Measurements from ENCODE around the gene MAN2A2.
A peak's percentile ranks its signal among the peaks of the same experiment; 100 is the strongest.
"Not testable (repeated sequence)": the region's sequence is repeated elsewhere in the genome, so short reads cannot be mapped to it uniquely, and the experiment has no call there.

The MAN2A2 gene

DNA sequence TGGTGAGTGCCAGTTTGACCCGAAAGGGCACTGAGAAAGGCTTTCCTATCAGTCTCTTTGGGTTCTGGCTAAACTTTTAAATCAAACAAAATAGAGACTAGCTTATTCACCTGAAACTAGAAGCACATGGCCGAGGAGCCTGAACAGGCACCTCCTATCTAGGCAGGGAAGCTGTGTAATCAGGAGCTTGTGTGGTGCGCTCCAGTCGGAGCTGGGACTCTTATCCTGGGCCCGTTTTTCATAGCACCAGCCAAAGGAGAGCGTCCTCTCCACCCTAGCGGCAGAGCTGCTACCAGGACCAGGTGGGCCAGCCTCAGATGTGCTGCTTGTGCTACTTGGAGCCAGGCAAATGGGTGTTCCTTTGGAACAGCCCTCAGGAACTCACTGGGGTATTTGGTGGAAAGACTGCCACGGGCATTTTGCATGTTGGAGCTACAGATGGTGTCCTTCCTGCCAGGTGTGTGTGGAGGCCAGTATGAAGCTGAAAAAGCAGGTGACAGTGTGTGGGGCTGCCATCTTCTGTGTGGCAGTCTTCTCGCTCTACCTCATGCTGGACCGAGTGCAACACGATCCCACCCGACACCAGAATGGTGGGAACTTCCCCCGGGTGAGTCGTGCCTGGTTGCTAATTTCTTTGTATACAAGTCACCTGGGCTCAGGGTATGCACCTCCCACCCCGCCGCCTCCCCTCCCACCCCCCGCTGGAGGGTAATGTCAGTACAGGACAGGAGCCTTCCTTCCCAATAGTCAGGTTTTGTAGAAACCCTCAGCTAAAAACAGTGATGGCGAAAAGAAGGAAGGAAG lies 833 bp downstream of the MAN2A2 start:
- DNase-seq: peak in 1 of 56 donors; percentile 47

- DNase-seq: no peak
Measured at GRCh38 chr15:90904746-90905145, 1.6 kb downstream of the MAN2A2 start.

- DNase-seq: no peak
Measured at GRCh38 chr15:90905306-90906180, 2.4 kb downstream of the MAN2A2 start.

DNA sequence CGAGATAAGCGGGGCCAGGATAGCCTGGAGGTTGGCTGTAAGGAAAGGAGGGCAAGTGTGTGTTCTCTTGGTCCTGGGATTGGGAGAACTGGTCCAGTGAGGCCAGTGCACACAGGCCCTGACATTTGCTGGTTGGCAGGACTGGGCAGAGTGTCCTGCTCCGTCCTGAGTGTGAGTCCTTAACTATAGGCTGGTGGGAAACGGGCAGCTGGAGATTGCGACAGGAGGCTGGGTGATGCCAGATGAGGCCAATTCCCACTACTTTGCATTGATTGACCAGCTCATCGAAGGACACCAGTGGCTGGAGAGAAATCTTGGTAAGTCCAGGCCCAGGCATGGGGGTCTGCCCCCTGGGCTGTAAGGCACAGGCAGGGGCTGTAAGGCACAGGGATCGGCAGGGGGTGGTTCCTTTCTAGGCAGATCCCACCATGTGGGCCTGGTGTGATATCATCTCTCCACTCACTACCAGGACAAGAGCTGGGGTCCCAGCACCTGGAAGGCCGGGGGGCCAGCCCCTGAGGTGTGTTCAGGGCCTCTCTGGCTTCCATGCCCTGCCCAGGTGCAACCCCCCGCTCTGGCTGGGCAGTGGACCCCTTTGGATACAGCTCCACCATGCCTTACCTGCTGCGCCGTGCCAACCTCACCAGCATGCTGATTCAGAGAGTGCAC lies 3.2 kb downstream of the MAN2A2 start:
- DNase-seq: no peak

GRCh38 chr15:90907051-90907660 lies 4.1 kb downstream of the MAN2A2 start:
- DNase-seq: peak in 2 of 56 donors; percentile 11 to 28

GRCh38 chr15:90907838-90908507 lies 4.9 kb downstream of the MAN2A2 start:
- no peak for DNase-seq

DNA sequence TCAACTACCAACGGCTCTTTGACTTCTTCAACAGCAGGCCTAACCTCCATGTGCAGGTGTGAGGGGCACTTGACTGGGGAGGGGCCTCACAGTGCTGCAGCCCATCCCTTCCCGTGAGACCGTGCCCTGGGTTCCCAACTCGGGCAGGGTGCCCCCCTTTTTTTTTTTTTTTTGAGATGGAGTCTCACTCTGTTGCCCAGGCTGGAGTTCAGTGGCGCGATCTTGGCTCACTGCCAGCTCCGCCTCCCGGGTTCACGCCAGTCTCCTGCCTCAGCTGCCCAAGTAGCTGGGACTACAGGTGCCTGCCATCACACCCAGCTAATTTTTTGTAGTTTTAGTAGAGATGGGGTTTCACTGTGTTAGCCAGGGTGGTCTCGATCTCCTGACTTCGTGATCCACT lies 6.3 kb downstream of the MAN2A2 start:
- DNase-seq: not testable (repeated sequence)

GRCh38 chr15:90909976-90910375 lies 6.9 kb downstream of the MAN2A2 start:
- no peak for DNase-seq

DNA sequence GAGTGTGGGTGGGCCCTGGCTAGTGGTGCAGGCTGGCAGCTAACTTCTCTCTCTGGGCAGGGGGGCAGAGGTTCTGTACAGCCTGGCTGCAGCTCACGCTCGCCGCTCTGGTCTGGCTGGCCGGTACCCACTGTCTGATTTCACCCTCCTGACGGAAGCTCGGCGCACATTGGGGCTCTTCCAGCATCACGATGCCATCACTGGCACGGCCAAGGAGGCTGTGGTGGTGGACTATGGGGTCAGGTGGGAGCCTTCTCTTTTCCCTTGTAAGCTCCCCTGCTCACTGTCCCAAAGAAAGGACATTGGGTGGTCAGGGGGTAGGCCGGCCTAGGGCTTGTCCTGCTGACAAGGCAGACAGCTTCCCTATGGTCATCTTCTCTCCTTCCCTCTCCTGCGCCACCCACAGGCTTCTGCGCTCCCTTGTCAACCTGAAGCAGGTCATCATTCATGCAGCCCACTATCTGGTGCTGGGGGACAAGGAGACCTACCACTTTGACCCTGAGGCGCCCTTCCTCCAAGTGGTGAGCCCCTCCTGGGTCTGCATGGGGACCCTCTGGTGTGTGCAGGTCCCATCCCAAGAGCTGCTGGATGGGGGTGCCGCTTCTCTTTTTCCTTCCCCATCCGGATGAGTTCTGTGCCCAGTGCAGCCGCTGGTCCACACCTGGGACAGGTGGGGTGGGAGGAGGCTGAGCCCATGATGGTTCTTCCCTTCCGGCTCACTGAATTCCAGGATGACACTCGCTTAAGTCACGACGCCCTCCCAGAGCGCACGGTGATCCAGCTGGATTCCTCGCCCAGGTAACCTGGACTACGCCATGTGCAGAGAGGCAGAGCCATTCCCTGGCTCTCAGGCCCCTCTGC lies 7.6 kb downstream of the MAN2A2 start:
- DNase-seq: no peak

DNA sequence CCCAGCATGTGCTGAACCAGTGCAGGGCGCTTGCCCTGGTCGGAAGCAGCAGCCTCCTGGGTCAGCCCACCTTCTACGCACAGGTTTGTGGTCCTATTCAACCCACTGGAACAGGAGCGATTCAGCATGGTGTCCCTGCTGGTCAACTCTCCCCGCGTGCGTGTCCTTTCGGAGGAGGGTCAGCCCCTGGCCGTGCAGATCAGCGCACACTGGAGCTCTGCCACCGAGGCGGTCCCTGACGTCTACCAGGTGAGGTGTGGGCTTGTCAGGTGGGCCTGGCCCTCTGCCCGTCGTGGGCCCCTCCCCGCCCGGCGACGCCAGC lies 8.2 kb downstream of the MAN2A2 start:
- no peak for DNase-seq

DNA sequence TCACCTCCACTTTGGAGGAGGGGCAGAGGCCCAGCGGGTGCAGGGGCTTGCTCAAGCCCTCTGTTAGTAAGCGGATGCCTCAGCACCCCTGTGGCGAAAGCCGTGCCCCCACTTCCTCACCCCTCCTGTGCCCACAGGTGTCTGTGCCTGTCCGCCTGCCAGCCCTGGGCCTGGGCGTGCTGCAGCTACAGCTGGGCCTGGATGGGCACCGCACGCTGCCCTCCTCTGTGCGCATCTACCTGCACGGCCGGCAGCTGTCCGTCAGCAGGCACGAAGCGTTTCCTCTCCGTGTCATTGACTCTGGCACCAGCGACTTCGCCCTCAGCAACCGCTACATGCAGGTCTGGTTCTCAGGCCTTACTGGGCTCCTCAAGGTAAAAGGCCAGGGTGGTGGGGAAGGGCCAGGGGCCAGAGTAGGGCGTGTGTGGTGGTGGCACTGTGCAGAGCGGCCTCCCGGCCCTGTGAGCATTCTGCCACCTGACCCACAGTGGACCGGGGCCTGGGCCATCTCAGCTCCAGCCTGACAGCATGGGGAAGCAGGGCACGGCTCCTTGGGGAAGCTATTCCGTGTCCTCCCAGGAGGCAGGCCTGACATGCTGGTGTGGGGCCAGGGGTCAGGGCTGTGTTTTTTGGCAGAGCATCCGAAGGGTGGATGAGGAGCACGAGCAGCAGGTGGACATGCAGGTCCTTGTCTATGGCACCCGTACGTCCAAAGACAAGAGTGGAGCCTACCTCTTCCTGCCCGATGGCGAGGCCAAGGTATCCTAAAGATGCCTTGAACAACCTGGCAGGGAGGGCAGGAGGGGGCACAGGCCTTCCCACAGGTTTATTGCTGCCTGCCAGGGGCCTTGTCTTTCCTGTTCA lies 9.0 kb downstream of the MAN2A2 start:
- DNase-seq: no peak

DNA sequence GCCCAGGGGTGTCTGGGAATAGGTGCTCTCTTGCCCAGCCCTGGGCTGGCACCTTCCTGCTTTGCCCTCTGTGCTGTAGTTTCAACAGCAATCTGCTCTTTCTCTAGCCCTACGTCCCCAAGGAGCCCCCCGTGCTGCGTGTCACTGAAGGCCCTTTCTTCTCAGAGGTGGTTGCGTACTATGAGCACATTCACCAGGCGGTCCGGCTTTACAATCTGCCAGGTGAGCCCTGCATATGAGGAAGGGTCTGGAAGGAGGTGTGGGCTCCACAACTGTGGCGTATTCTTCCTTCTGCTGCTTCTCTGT lies 9.6 kb downstream of the MAN2A2 start:
- DNase-seq: no peak

- DNase-seq: no peak
Measured at GRCh38 chr15:90913398-90913944, 10.4 kb downstream of the MAN2A2 start.

DNA sequence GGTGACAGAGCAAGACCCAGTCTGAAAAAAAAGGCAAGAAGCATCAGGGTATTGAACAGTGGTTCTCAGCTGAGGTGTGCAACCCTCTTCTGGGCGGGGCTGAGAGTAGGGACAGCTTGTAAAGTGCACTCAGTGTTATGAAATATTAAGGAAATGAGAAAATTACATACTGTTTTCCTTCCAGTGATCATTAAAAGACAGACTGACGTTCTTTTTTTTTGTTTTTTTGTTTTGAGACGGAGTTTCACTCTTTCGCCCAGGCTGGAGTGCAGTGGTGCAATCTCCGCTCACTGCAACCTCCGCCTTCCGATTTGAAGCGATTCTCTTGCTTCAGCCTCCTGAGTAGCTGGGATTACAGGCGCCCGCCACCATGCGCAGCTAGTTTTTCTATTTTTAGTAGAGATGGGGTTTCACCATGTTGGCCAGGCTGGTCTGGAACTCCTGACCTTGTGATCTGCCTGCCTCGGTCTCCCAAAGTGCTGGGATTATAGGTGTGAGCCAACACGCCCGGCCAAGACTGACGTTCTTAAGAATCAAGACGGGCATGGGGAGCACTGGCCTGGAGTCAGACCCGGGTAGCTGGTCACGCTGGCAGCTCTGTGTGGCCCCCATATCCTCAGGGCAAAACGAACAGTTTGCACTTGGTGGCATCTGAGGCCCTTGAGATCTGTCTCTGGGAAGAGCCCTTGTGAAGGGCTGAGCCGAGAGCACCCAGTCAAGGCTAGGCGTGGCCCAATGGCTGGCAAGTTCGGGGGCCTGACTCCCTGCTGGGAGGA lies 11.4 kb downstream of the MAN2A2 start:
- no peak for DNase-seq

- no peak for DNase-seq
Measured at GRCh38 chr15:90915216-90915807, 12.2 kb downstream of the MAN2A2 start.

DNA sequence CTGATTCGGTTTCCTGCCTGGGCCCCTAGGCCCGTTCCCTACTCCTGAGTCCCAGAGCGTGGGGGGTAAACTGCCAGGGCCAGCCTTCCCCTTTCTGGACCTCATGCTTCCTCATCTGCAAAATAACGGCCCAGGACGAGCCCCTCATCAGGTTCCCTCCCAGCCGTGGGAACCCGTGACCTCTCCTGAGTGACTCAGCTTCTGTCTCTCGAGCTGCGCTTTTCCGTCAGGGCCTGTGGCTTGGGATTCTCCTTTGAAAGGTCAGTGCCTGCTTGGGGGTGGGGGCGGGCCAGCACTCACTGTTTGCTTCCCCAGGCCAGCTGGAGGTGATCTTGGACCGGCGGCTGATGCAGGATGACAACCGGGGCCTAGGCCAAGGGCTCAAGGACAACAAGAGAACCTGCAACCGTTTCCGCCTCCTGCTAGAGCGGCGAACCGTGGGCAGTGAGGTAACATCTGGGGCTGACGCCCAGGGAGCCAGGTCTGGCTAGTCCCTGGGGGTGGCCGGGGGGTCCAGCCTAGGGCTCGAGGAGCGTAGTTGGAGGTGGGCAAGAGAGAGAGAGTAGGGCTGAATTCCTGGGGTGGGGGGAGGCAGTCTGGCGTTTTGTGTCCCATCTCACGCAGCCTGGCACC lies 12.8 kb downstream of the MAN2A2 start:
- peak in 5 of 56 donors; percentile 8 to 20 (median 15) for DNase-seq

DNA sequence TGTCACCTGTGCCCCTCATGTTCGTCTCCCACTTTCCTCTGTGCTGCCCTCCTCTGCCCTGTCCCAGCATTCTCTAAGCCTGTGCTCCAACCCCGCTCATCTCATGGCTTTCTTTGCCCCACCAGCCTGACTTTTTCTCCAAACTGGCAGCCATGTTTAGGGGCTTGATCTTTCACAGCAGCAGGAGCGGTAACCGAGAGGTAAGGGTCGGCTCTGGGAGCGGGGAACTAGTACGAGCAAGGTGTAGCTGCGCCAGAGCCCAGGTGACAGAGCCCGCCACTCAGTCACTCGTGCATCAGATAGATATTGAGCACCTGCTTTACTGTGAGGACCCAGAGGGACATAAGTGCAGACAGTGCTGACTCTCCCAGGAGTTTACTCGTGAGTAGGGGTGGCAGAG lies 13.4 kb downstream of the MAN2A2 start:
- DNase-seq: no peak

Data from amygdala (tissue), 56 donors.